ENCODE measurements around the gene PLA2G4E. TPM values are rescaled to one million over a fixed set of nuclear protein-coding genes. Genes with fewer than 3 reads are reported as not detected.

PLA2G4E gene
- total and polyA plus RNA-seq, 5 donors = 0.06 to 0.26 (median 0.08) TPM

- H3K9me3 ChIP-seq (ENCODE audit: control insufficient read depth, low read length) = no peaks in the 10 kb centered on the region
- ATAC-seq (no peak), DNase-seq (no peak)
- no peaks in the 10 kb centered on the region for H3K27me3 ChIP-seq (ENCODE audit: control insufficient read depth, insufficient read depth)
- 74% methylated on average over 4 of the region's 4 CpGs for WGBS
- H3K4me3 ChIP-seq (ENCODE audit: low read length) = no peak overlapping the region
- H3K27ac ChIP-seq (ENCODE audit: low read length) = peak overlapping the region; percentile 73
- intact Hi-C loops (cut with DNase I) = no loop called here
- peaks cover 28% of the 10 kb centered on the region for H3K4me1 ChIP-seq (ENCODE audit: control insufficient read depth, insufficient read depth, low read length)
These were observed 70.7 kb downstream of the PLA2G4E start for GRCh38 chr15:41950127-41950483.

DNA sequence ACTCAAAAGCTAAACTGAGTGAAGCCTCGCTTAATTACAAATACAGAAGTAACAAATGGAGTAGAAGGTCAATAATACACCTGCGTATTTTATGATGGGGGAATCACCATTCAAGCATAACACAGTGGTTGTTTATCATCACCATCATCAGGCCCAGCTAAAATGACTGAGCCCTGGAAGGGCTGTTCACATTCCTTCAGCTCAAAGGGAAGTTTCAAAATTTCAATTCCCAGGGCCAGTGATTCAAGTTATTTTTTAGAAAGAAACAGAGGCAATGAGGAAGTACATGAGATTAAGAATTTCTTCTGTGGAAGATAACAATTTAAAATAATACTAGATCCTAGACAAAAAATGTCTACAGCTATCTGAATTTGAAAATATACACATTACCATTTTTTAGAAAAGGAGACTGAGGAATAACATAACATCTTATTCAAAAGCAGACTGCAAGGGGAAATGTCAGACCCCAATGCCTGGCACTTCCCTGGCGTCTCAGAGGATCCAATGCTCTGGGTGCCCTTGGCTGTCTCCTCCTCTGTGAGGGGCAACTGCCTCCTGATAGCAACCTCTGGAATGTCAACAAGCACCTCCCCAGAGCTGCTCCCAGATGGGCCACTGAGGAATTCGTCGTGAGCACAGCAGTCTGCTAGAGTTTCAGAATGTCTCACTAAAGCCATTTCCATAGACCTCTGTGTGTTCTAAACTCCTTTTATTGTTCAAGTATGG, 71.3 kb downstream of the PLA2G4E start:
- H3K27ac ChIP-seq (ENCODE audit: low read length) = peak overlapping the region; percentile 73
- 66% methylated on average over 5 of the region's 5 CpGs for WGBS
- no peak for DNase-seq
- no peak for ATAC-seq
- no peaks in the 10 kb centered on the region for H3K9me3 ChIP-seq (ENCODE audit: control insufficient read depth, low read length)
- intact Hi-C loops (cut with DNase I) = no loop called here
- no peak overlapping the region for H3K4me3 ChIP-seq (ENCODE audit: low read length)
- no peaks in the 10 kb centered on the region for H3K27me3 ChIP-seq (ENCODE audit: control insufficient read depth, insufficient read depth)
- peaks cover 31% of the 10 kb centered on the region for H3K4me1 ChIP-seq (ENCODE audit: control insufficient read depth, insufficient read depth, low read length)

DNA sequence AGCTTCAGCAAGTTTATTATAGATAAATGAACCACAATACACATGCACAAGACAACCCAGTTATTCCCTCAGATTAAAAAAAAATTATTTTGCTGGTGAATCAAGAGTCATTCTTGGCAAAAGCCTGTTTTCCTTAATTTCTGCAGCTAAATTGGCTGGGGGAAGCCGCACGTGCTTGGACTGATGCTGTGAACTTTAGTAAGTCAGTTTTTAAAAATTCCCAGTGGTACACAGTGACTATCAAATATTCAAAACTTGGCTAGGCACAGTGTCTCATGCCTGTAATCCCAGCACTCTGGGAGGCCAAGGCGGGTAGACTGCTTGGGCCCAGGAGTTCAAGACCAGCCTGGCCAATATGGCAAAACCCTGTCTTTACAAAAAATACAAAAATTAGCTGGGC, 72.4 kb downstream of the PLA2G4E start:
- peak overlapping the region; percentile 33 for H3K27ac ChIP-seq (ENCODE audit: low read length)
- ATAC-seq = no peak

GRCh38 chr15:41946970-41947369, 73.9 kb downstream of the PLA2G4E start:
- Histone ChIP-seq H3K4me3 (ENCODE audit: low read length) (no peak overlapping the region), H3K9me3 (ENCODE audit: control insufficient read depth, low read length) (no peaks in the 10 kb centered on the region), H3K27ac (ENCODE audit: low read length) (peak overlapping the region; percentile 88), H3K27me3 (ENCODE audit: control insufficient read depth, insufficient read depth) (no peaks in the 10 kb centered on the region), H3K4me1 (ENCODE audit: control insufficient read depth, insufficient read depth, low read length) (peaks cover 39% of the 10 kb centered on the region)
- intact Hi-C loops (cut with DNase I) = no loop called here
- ATAC-seq = peak; percentile 48 to 67
- DNase-seq = peak in 1 of 3 donors; percentile 57
- 71% methylated on average over 2 of the region's 2 CpGs for WGBS

More for the DNA sequence above, 72.4 kb downstream of the PLA2G4E start:
- H3K27me3 ChIP-seq (ENCODE audit: control insufficient read depth, insufficient read depth) = no peaks in the 10 kb centered on the region
- peak; percentile 47 to 81 (median 80) for DNase-seq
- WGBS = 57% methylated on average over 3 of the region's 3 CpGs
- H3K4me1 ChIP-seq (ENCODE audit: control insufficient read depth, insufficient read depth, low read length) = peaks cover 41% of the 10 kb centered on the region
- no peaks in the 10 kb centered on the region for H3K9me3 ChIP-seq (ENCODE audit: control insufficient read depth, low read length)
- no peak overlapping the region for H3K4me3 ChIP-seq (ENCODE audit: low read length)
- intact Hi-C loops (cut with DNase I) = no loop called here

DNA sequence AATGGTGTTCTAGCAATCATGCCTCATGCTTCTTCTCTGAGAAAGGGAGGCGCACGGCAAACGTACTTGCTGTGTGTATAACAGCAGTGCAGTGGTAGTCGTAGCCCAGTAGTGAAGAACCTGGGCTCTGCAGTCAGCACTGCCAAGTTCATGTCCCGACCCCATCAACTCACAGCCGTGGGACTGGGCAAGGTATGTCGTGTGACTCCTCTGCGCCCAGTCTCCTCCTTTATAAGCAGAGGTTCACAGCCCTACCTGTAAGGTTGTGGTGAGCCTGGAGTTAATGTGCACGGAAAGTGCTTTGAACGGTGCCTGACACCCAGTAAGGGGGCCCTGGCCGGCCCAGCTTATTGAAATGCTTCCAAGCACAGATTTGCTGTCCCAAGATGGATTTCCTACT, 75.1 kb downstream of the PLA2G4E start:
- ATAC-seq = peak; percentile 20 to 27
- 55% methylated on average over 11 of the region's 11 CpGs for WGBS
- no peak overlapping the region for H3K4me3 ChIP-seq (ENCODE audit: low read length)
- H3K27ac ChIP-seq (ENCODE audit: low read length) = peak overlapping the region; percentile 74
- H3K4me1 ChIP-seq (ENCODE audit: control insufficient read depth, insufficient read depth, low read length) = peaks cover 31% of the 10 kb centered on the region
- intact Hi-C loops (cut with DNase I) = no loop called here
- DNase-seq = peak in 1 of 3 donors; percentile 59
- H3K27me3 ChIP-seq (ENCODE audit: control insufficient read depth, insufficient read depth) = no peaks in the 10 kb centered on the region
- no peaks in the 10 kb centered on the region for H3K9me3 ChIP-seq (ENCODE audit: control insufficient read depth, low read length)

DNA sequence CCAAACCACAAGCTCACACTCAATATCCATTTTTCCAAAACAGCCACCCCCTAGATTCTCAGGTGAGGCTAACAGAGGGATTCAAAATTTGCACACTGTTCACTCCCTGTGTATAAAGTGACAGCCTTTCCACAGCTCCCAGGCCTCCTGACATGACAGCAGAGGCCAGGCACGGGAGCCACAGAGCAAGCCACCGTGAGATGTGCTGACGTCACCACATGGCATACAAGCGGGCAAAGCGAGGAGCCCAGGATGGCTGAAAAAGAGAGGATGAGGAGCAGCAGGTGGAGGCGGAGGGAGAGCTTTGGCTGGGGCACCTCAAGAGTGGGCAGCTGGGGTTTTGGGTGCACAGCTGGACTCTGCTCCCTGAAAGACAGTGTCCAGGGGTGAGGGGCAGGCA, 75.6 kb downstream of the PLA2G4E start:
- WGBS = 85% methylated on average over 6 of the region's 6 CpGs
- no peak for DNase-seq

GRCh38 chr15:41944313-41944940, 76.4 kb downstream of the PLA2G4E start:
- Histone ChIP-seq H3K4me3 (ENCODE audit: low read length) (no peak overlapping the region), H3K4me1 (ENCODE audit: control insufficient read depth, insufficient read depth, low read length) (peaks cover 24% of the 10 kb centered on the region), H3K27ac (ENCODE audit: low read length) (peak overlapping the region; percentile 74), H3K27me3 (ENCODE audit: control insufficient read depth, insufficient read depth) (no peaks in the 10 kb centered on the region), H3K9me3 (ENCODE audit: control insufficient read depth, low read length) (no peaks in the 10 kb centered on the region)
- ATAC-seq (peak; percentile 63 to 77), DNase-seq (peak in 2 of 3 donors; percentile 53 to 80)
- intact Hi-C loops (cut with DNase I) = no loop called here
- 31% methylated on average over 8 of the region's 8 CpGs for WGBS

More for the DNA sequence above, 75.6 kb downstream of the PLA2G4E start:
- intact Hi-C loops (cut with DNase I) = no loop called here
- H3K9me3 ChIP-seq (ENCODE audit: control insufficient read depth, low read length) = no peaks in the 10 kb centered on the region
- peak overlapping the region; percentile 74 for H3K27ac ChIP-seq (ENCODE audit: low read length)
- no peak for ATAC-seq
- H3K4me3 ChIP-seq (ENCODE audit: low read length) = no peak overlapping the region
- H3K4me1 ChIP-seq (ENCODE audit: control insufficient read depth, insufficient read depth, low read length) = peaks cover 29% of the 10 kb centered on the region
- H3K27me3 ChIP-seq (ENCODE audit: control insufficient read depth, insufficient read depth) = no peaks in the 10 kb centered on the region

GRCh38 chr15:41943543-41944312, 77.1 kb downstream of the PLA2G4E start:
- intact Hi-C loops (cut with DNase I) = no loop called here
- 84% methylated on average over 6 of the region's 6 CpGs for WGBS
- ATAC-seq (no peak), DNase-seq (peak in 1 of 3 donors; percentile 49)
- peaks cover 24% of the 10 kb centered on the region for H3K4me1 ChIP-seq (ENCODE audit: control insufficient read depth, insufficient read depth, low read length)
- no peaks in the 10 kb centered on the region for H3K9me3 ChIP-seq (ENCODE audit: control insufficient read depth, low read length)
- no peak overlapping the region for H3K4me3 ChIP-seq (ENCODE audit: low read length)
- H3K27me3 ChIP-seq (ENCODE audit: control insufficient read depth, insufficient read depth) = no peaks in the 10 kb centered on the region
- peak overlapping the region; percentile 74 for H3K27ac ChIP-seq (ENCODE audit: low read length)

GRCh38 chr15:41942886-41943285, 78.0 kb downstream of the PLA2G4E start:
- H3K4me1 ChIP-seq (ENCODE audit: control insufficient read depth, insufficient read depth, low read length) = peaks cover 24% of the 10 kb centered on the region
- no peaks in the 10 kb centered on the region for H3K9me3 ChIP-seq (ENCODE audit: control insufficient read depth, low read length)
- ATAC-seq (no peak), DNase-seq (no peak)
- 75% methylated on average over 7 of the region's 7 CpGs for WGBS
- no peak overlapping the region for H3K4me3 ChIP-seq (ENCODE audit: low read length)
- H3K27me3 ChIP-seq (ENCODE audit: control insufficient read depth, insufficient read depth) = no peaks in the 10 kb centered on the region
- peak overlapping the region; percentile 33 for H3K27ac ChIP-seq (ENCODE audit: low read length)
- intact Hi-C loops (cut with DNase I) = no loop called here

- ATAC-seq (no peak), DNase-seq (no peak)
- WGBS = 76% methylated on average over 22 of the region's 22 CpGs
- Histone ChIP-seq H3K27ac (ENCODE audit: low read length) (peak overlapping the region; percentile 61), H3K27me3 (ENCODE audit: control insufficient read depth, insufficient read depth) (no peaks in the 10 kb centered on the region), H3K9me3 (ENCODE audit: control insufficient read depth, low read length) (no peaks in the 10 kb centered on the region), H3K4me1 (ENCODE audit: control insufficient read depth, insufficient read depth, low read length) (peaks cover 24% of the 10 kb centered on the region), H3K4me3 (ENCODE audit: low read length) (no peak overlapping the region)
- intact Hi-C loops (cut with DNase I) = no loop called here
These were observed 79.0 kb downstream of the PLA2G4E start for GRCh38 chr15:41941644-41942415.
